Gastrocnemius medialis (tissue), 4 donors: ENCODE results near the gene SRP19. TPM values are rescaled to one million over a fixed set of nuclear protein-coding genes. Genes with fewer than 3 reads are reported as not detected.
"Not testable (repeated sequence)": the region's sequence is repeated elsewhere in the genome, so short reads cannot be mapped to it uniquely, and the experiment has no call there.

Experiments
- ATAC-seq, 2 donors: fragments of 150-250 bp; one replicate each; pipeline ENCODE4 v1.9.1; 2016
- DNase-seq, 2 donors: peaks; one replicate each; pipeline ENCODE4 v3.0.0-alpha.2; 2019
- H3K27ac ChIP-seq, 4 donors: fragments of 200-600 bp; sonication (generic); 1 replicate in 1 of 4; 2 replicates in 3 of 4; pipeline ENCODE4 v1.5.1; 2016 to 2018; ENCODE audit warnings: mild to moderate bottlenecking in 2 of 4, moderate library complexity in 1 of 4
- H3K27me3 ChIP-seq, 3 donors: fragments of 200-600 bp; sonication (generic) in 2 of 3; 1 replicate in 1 of 3; 2 replicates in 2 of 3; pipeline versions ENCODE4 v1.5.1 to v1.6.0; 2016 to 2019; ENCODE audit warnings: mild to moderate bottlenecking in 1 of 3, moderate library complexity in 1 of 3
- H3K36me3 ChIP-seq, 2 donors: fragments of 200-600 bp; sonication (generic) in 1 of 2; one replicate each; pipeline ENCODE4 v1.5.1; 2017 to 2018
- H3K4me1 ChIP-seq, 2 donors: fragments of 200-600 bp; sonication (generic) in 1 of 2; one replicate each; pipeline ENCODE4 v1.5.1; 2016 to 2017; ENCODE audit warnings: mild to moderate bottlenecking in 2 of 2
- H3K4me3 ChIP-seq, 4 donors: fragments of 200-600 bp; sonication (generic) in 3 of 4; 1 replicate in 1 of 4; 2 replicates in 3 of 4; pipeline ENCODE4 v1.5.1; 2016 to 2019; ENCODE audit warnings: mild to moderate bottlenecking in 2 of 4
- H3K9me3 ChIP-seq, 3 donors: fragments of 200-600 bp; sonication (generic) in 2 of 3; 1 replicate in 1 of 3; 2 replicates in 2 of 3; pipeline ENCODE4 v1.5.1; 2016 to 2019
- POLR2A ChIP-seq, 2 donors: fragments of 450-650 bp; IDR thresholded peaks; one replicate each; pipeline ENCODE4 v1.6.1; 2017; ENCODE audit warnings: antibody characterized with exemption in 2 of 2, mild to moderate bottlenecking in 2 of 2, moderate library complexity in 2 of 2
- in situ Hi-C, 4 donors: fragments of 200-750 bp; cut with MboI; loops; one replicate each; pipeline versions ENCODE4 v1.15.0 to v1.8.0; 2017; ENCODE audit warnings: low sequenced_read_pairs in 4 of 4
- intact Hi-C: fragments of 100-400 bp; cut with DNase I; formaldehyde crosslinking; loops from one replicate; pipeline ENCODE4 v1.15.1; 2023; ENCODE audit warnings: low total_unique reads
- total RNA-seq, 4 donors: library from RNA; depleted of rRNA; stranded (reverse); fragments of >200 nt; gene quantifications; one replicate each; pipeline versions ENCODE4 v1.1.0 to v1.2.3, GENCODE V29; 2016
- TF ChIP-seq, protein P1 (sequence below), 5 experiments: fragments of 450-650 bp in 3 of 5; fragments of 200-600 bp in 2 of 5; sonication (generic) in 2 of 5; IDR thresholded peaks in 4 of 5; conservative IDR thresholded peaks in 1 of 5; 1 replicate in 4 of 5; 2 replicates in 1 of 5; pipeline ENCODE4 v1.5.1; 2016 to 2019; ENCODE audit warnings: antibody characterized with exemption in 5 of 5, mild to moderate bottlenecking in 3 of 5, moderate library complexity in 3 of 5

SRP19 gene
- total RNA-seq, 4 donors from 2014 or later: 40.4 to 63.8 (median 55.0) TPM

DNA sequence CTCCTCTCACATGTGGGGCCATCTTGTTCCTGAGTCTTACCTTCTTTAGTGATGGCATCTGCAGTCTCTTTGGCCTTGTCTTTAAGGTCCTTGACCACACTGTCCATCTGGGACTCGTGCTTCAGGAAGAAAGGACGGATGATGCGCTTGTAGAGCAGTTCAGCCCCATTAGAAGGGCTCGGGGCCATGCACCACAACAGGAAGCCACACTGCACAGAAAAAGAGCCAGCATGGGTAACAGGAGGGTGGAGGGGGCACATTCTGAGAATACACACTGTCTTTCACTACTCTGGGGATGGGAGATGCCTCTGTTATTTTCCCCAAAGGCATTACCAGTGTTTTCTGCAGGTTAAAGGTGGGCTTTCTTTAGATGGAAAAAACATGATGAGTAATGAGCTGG, 25.9 kb downstream of the SRP19 start:
- Histone ChIP-seq H3K36me3 (peaks cover 0 to 45% of the 10 kb centered on the region in 2 donors), H3K27me3 (no peaks in the 10 kb centered on the region), H3K9me3 (no peaks in the 10 kb centered on the region), H3K27ac (no peak overlapping the region), H3K4me3 (no peak overlapping the region), H3K4me1 (no peaks in the 10 kb centered on the region)
- intact Hi-C loops (no loop called here), in situ Hi-C loops (no loop called here)
- DNase-seq: no peak
- no peak for ATAC-seq
- no peak for TF ChIP-seq POLR2A (IDR thresholded peaks at IDR 0.05)

DNA sequence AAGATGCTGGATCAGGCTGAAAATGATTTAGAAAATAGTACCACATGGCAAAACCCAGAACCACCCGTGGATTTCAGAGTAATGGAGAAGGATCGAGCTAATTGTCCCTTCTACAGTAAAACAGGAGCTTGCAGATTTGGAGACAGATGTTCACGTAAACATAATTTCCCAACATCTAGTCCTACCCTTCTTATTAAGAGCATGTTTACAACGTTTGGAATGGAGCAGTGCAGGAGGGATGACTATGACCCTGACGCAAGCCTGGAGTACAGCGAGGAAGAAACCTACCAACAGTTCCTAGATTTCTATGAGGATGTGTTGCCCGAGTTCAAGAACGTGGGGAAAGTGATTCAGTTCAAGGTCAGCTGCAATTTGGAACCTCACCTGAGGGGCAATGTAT, 31.0 kb downstream of the SRP19 start:
- H3K4me3 ChIP-seq, H3K9me3 ChIP-seq, intact Hi-C loops, DNase-seq, ATAC-seq, H3K27ac ChIP-seq, H3K27me3 ChIP-seq, in situ Hi-C loops: not testable (repeated sequence)
- Histone ChIP-seq H3K36me3 (peaks cover 0 to 22% of the 10 kb centered on the region in 2 donors), H3K4me1 (peaks cover 12 to 22% of the 10 kb centered on the region in 2 donors)

DNA sequence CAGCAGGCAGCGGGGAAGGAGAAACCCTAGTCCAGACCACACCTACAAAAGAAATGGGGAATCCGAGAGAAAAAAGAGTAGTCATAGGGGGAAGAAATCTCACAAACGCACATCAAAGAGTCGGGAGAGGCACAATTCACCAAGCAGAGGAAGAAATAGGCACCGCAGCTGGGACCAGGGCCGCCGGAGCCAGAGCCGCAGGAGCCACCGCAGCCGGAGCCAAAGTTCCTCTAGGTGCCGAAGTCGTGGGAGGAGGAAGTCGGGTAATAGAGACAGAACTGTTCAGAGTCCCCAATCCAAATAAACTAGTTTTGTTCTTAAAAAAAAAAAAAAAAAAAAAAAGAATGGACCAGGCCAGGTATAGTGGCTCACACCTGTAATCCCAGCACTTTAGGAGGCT, 31.7 kb downstream of the SRP19 start:
- in situ Hi-C loops (no loop called here), intact Hi-C loops (no loop called here)

DNA sequence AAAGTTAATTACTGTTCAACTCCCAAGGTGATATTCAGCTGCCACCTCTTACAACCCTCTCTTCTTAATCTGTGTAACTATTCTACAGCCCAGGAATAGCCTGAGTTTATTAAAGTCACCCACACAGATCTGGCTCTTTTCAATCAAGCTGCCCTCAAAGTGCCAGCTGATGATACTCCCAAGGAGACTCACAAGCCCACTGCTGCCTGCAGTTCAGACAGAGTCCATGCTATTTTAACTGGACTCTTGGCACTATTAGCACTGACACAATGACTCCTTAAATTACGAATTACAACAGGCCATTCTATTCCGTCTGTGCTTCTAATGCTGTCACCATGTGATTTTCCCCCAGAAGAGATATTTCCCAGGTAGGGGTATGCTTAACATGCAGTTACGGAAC, 34.6 kb downstream of the SRP19 start:
- Histone ChIP-seq H3K9me3 (no peaks in the 10 kb centered on the region), H3K27me3 (no peaks in the 10 kb centered on the region), H3K4me3 (no peak overlapping the region), H3K36me3 (peaks cover 0 to 48% of the 10 kb centered on the region in 2 donors), H3K4me1 (peaks cover 12 to 25% of the 10 kb centered on the region in 2 donors), H3K27ac (peak overlapping the region; percentile 74 to 86 (median 82))
- DNase-seq (peak in 1 of 2 donors; percentile 67), ATAC-seq (peak; percentile 88 to 96)
- intact Hi-C loops: no loop called here
- TF ChIP-seq POLR2A (IDR thresholded peaks at IDR 0.05): no peak
- TF ChIP-seq, protein P1, sequence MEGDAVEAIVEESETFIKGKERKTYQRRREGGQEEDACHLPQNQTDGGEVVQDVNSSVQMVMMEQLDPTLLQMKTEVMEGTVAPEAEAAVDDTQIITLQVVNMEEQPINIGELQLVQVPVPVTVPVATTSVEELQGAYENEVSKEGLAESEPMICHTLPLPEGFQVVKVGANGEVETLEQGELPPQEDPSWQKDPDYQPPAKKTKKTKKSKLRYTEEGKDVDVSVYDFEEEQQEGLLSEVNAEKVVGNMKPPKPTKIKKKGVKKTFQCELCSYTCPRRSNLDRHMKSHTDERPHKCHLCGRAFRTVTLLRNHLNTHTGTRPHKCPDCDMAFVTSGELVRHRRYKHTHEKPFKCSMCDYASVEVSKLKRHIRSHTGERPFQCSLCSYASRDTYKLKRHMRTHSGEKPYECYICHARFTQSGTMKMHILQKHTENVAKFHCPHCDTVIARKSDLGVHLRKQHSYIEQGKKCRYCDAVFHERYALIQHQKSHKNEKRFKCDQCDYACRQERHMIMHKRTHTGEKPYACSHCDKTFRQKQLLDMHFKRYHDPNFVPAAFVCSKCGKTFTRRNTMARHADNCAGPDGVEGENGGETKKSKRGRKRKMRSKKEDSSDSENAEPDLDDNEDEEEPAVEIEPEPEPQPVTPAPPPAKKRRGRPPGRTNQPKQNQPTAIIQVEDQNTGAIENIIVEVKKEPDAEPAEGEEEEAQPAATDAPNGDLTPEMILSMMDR (IDR thresholded peaks at IDR 0.05 in 4 of 5, conservative IDR thresholded peaks at IDR 0.05 in 1 of 5): no peak
- in situ Hi-C loops: no loop called here

More for the DNA sequence above, 31.7 kb downstream of the SRP19 start:
- DNase-seq (no peak), ATAC-seq (no peak)
- peaks cover 12 to 25% of the 10 kb centered on the region in 2 donors for H3K4me1 ChIP-seq
- no peak overlapping the region for H3K27ac ChIP-seq
- no peaks in the 10 kb centered on the region for H3K27me3 ChIP-seq
- H3K9me3 ChIP-seq: no peaks in the 10 kb centered on the region
- no peak overlapping the region for H3K4me3 ChIP-seq
- peaks cover 0 to 18% of the 10 kb centered on the region in 2 donors for H3K36me3 ChIP-seq
- TF ChIP-seq POLR2A (IDR thresholded peaks at IDR 0.05): no peak
- TF ChIP-seq, protein P1 (IDR thresholded peaks at IDR 0.05 in 4 of 5, conservative IDR thresholded peaks at IDR 0.05 in 1 of 5): no peak

DNA sequence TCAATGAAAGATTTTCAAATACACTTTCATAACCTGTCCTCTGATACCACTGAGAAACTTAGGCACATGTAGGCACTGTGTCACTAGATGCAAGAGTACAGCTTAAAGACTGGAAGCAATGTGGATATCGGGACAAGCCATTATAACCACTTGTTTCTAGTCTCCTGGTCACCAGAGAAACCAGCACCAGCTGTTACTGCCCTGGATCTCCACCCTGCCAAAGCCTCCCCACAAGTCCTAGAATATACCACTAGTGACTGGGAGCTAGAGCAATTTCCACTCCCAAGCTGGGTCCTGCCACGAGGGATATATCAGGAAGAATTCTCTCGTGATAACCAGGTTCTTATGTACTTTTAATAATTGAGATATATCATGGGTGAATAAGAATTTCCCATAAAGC, 41.5 kb downstream of the SRP19 start:
- ATAC-seq (no peak), DNase-seq (no peak)
- intact Hi-C loops: no loop called here
- no peak for TF ChIP-seq POLR2A (IDR thresholded peaks at IDR 0.05)
- TF ChIP-seq, protein P1 (IDR thresholded peaks at IDR 0.05 in 4 of 5, conservative IDR thresholded peaks at IDR 0.05 in 1 of 5): no peak
- Histone ChIP-seq H3K36me3 (peaks cover 0 to 48% of the 10 kb centered on the region in 2 donors), H3K27ac (no peak overlapping the region), H3K4me1 (peaks cover 16 to 25% of the 10 kb centered on the region in 2 donors), H3K27me3 (no peaks in the 10 kb centered on the region), H3K4me3 (no peak overlapping the region), H3K9me3 (no peaks in the 10 kb centered on the region)
- in situ Hi-C loops: no loop called here

DNA sequence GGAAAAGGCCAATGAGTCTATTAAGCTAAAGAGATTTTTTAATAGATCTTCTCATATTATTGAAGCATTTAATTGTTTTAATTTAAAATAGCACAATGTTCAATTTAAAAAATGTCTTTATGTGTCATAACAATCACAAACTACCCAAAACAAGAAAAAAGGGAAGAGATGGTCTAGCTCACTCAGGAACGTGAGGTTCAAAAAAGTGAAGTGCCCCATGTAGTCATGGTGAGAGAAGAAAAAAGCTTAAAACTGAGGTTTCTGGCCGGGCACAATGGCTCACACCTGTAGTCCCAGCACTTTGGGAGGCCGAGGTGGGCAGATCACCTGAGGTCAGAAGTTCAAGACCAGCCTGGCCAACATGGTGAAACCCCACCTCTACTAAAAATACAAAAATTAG, 43.9 kb downstream of the SRP19 start:
- H3K4me3 ChIP-seq, in situ Hi-C loops, H3K27me3 ChIP-seq, DNase-seq, H3K9me3 ChIP-seq, ATAC-seq, intact Hi-C loops, H3K27ac ChIP-seq: not testable (repeated sequence)
- H3K36me3 ChIP-seq: peaks cover 0 to 32% of the 10 kb centered on the region in 2 donors
- peaks cover 18 to 26% of the 10 kb centered on the region in 2 donors for H3K4me1 ChIP-seq
